GM21529 (cell line): Measurements from ENCODE around the gene RIN3.
A peak's percentile ranks its signal among the peaks of the same experiment; 100 is the strongest.

Source experiments
- ATAC-seq: cut with Tn5 transposase; IDR thresholded peaks from one replicate; pipeline ENCODE4 v1.9.1; 2021; ENCODE audit not compliant: unreplicated experiment

The RIN3 gene

GRCh38 chr14:92513204-92513965 is at the start of gene RIN3:
Gene RIN3, plus strand, starts transcription at chr14:92513781. Its CDS starts 152 bp downstream, at chr14:92513933.
- peak; percentile 79 for ATAC-seq

GRCh38 chr14:92464156-92464555 is 49.4 kb upstream of the RIN3 start:
- ATAC-seq: no peak

- no peak for ATAC-seq
Measured at GRCh38 chr14:92464716-92465115, 48.9 kb upstream of the RIN3 start.

GRCh38 chr14:92465353-92466055 is 48.1 kb upstream of the RIN3 start:
- no peak for ATAC-seq

GRCh38 chr14:92466059-92466458 is 47.5 kb upstream of the RIN3 start:
- no peak for ATAC-seq

- no peak for ATAC-seq
Measured at GRCh38 chr14:92469515-92469914, 44.1 kb upstream of the RIN3 start.

GRCh38 chr14:92470215-92470614 is 43.4 kb upstream of the RIN3 start:
- ATAC-seq: no peak

- ATAC-seq: no peak
Measured at GRCh38 chr14:92470811-92471210, 42.8 kb upstream of the RIN3 start.

GRCh38 chr14:92471919-92472318 is 41.7 kb upstream of the RIN3 start:
- no peak for ATAC-seq

GRCh38 chr14:92472860-92473259 is 40.7 kb upstream of the RIN3 start:
- no peak for ATAC-seq

GRCh38 chr14:92473261-92473968 is 40.2 kb upstream of the RIN3 start:
- no peak for ATAC-seq

GRCh38 chr14:92473969-92474535 is 39.5 kb upstream of the RIN3 start:
- ATAC-seq: no peak

GRCh38 chr14:92475037-92475436 is 38.5 kb upstream of the RIN3 start:
- ATAC-seq: no peak

- ATAC-seq: no peak
Measured at GRCh38 chr14:92475451-92476187, 38.0 kb upstream of the RIN3 start.

- ATAC-seq: no peak
Measured at GRCh38 chr14:92480856-92481255, 32.7 kb upstream of the RIN3 start.

GRCh38 chr14:92481386-92481785 is 32.2 kb upstream of the RIN3 start:
- ATAC-seq: no peak

GRCh38 chr14:92481811-92482555 is 31.6 kb upstream of the RIN3 start:
- ATAC-seq: no peak

GRCh38 chr14:92482621-92483319 is 30.8 kb upstream of the RIN3 start:
- ATAC-seq: no peak

GRCh38 chr14:92484132-92484823 is 29.3 kb upstream of the RIN3 start:
- ATAC-seq: no peak
